Osteoblast (primary cell): ENCODE measurements around the gene GCGR. TPM values are rescaled to one million over a fixed set of nuclear protein-coding genes. Genes with fewer than 3 reads are reported as not detected.

Experiments used
- DNase-seq: peaks from one replicate; pipeline ENCODE4 v3.0.0; 2011; ENCODE audit warnings: low spot score, mixed read lengths; ENCODE audit not compliant: insufficient read length; ENCODE audit errors: missing footprints
- H2AFZ ChIP-seq: 2 replicates; pipeline ENCODE4 v1.6.0; 2011; ENCODE audit warnings: mild to moderate bottlenecking, low read length
- H3K27ac ChIP-seq: 2 replicates; pipeline ENCODE4 v1.5.1; 2011; ENCODE audit warnings: mild to moderate bottlenecking, low read depth, low read length, moderate library complexity
- H3K27me3 ChIP-seq: 2 replicates; pipeline ENCODE4 v1.6.0; 2012; ENCODE audit warnings: mild to moderate bottlenecking, control low read depth, inconsistent platforms, low read length, moderate library complexity; ENCODE audit not compliant: insufficient read depth
- H3K36me3 ChIP-seq: 2 replicates; pipeline ENCODE4 v1.5.1; 2011; ENCODE audit warnings: mild to moderate bottlenecking, low read length, control low read depth, moderate library complexity; ENCODE audit not compliant: insufficient read depth
- H3K4me1 ChIP-seq: 2 replicates; pipeline ENCODE4 v1.5.1; 2011; ENCODE audit warnings: mild to moderate bottlenecking, low read length, control low read depth, moderate library complexity; ENCODE audit not compliant: insufficient read depth
- H3K4me2 ChIP-seq: 2 replicates; pipeline ENCODE4 v1.6.0; 2011; ENCODE audit warnings: mild to moderate bottlenecking, low read length; ENCODE audit not compliant: insufficient read depth
- H3K4me3 ChIP-seq: fragments of 200-600 bp; sonication (generic); 3 replicates; pipeline ENCODE4 v1.5.1; 2012; ENCODE audit warnings: mild to moderate bottlenecking, low read length, inconsistent platforms; ENCODE audit not compliant: insufficient read depth
- H3K79me2 ChIP-seq: 2 replicates; pipeline ENCODE4 v1.6.0; 2012; ENCODE audit warnings: mild to moderate bottlenecking, low read length, control low read depth, inconsistent platforms; ENCODE audit not compliant: insufficient read depth
- H3K9me3 ChIP-seq: 2 replicates; pipeline ENCODE4 v1.5.1; 2011; ENCODE audit warnings: low read depth, low read length, control low read depth
- H4K20me1 ChIP-seq: 2 replicates; pipeline ENCODE4 v1.6.0; 2012; ENCODE audit warnings: mild to moderate bottlenecking, low read length, control low read depth; ENCODE audit not compliant: insufficient read depth
- total RNA-seq: library from RNA; depleted of rRNA; stranded (reverse); fragments of >200 nt; gene quantifications from 2 replicates; pipeline ENCODE4 v1.2.3, GENCODE V29; 2012
- TF ChIP-seq, protein P1 (sequence below): IDR thresholded peaks from 2 replicates; pipeline ENCODE4 v1.5.1; 2011; ENCODE audit warnings: mild to moderate bottlenecking, low read depth, low read length, moderate library complexity; ENCODE audit errors: extremely low read depth

Gene GCGR
- total RNA-seq, 1 donor: under 0.01 TPM

DNA sequence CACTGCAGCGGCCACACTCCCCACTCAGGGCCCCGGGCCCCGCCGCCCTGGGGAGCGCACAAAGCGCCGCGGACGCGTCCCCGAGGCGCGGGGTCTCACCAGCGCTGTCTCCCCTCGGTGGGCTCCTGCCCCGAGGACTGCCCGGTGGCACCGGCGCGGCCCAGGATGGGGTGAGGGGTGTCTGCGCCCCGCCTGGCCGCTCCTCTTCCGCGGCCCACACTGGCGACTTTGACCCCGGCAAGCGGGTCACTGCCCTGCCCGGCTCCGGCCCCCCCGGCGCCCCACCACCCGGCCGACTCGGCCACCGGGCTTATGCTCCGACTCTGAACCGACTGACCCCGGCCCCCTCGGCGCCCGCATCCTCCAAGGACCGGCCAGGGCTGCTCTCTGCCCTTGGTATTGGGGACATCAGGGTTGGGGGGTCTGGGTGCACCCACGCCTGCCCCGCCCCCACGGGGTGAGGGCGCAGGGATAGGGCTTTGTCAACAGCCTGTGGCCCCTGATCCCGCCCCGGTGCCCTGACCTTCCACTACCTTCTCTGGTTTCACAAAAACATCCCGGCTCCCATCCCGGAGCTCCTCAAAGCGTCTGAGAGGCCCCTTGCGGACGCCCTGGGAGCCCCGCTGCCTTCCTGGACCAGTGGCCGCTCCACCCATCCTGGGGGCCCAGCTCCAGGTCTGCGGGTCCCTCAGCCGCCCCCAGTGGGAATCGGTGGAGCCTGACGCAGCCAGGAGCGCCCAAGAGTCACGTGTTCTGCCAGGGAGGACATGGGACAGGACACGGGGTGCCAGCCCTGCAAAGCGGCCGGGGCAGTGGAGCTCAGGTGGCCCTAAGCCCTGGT, 829 bp downstream of the GCGR start:
- H3K4me1 ChIP-seq: no peaks in the 10 kb centered on the region
- no peaks in the 10 kb centered on the region for H3K36me3 ChIP-seq
- H4K20me1 ChIP-seq: no peaks in the 10 kb centered on the region
- H3K4me3 ChIP-seq: no peak overlapping the region
- TF ChIP-seq, protein P1, sequence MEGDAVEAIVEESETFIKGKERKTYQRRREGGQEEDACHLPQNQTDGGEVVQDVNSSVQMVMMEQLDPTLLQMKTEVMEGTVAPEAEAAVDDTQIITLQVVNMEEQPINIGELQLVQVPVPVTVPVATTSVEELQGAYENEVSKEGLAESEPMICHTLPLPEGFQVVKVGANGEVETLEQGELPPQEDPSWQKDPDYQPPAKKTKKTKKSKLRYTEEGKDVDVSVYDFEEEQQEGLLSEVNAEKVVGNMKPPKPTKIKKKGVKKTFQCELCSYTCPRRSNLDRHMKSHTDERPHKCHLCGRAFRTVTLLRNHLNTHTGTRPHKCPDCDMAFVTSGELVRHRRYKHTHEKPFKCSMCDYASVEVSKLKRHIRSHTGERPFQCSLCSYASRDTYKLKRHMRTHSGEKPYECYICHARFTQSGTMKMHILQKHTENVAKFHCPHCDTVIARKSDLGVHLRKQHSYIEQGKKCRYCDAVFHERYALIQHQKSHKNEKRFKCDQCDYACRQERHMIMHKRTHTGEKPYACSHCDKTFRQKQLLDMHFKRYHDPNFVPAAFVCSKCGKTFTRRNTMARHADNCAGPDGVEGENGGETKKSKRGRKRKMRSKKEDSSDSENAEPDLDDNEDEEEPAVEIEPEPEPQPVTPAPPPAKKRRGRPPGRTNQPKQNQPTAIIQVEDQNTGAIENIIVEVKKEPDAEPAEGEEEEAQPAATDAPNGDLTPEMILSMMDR: no peak
- DNase-seq: peak; percentile 93
- peaks cover 69% of the 10 kb centered on the region for H3K27me3 ChIP-seq
- H3K27ac ChIP-seq: no peak overlapping the region
- H3K4me2 ChIP-seq: no peak overlapping the region
- H3K9me3 ChIP-seq: no peaks in the 10 kb centered on the region
- no peak overlapping the region for H2AFZ ChIP-seq
- no peaks in the 10 kb centered on the region for H3K79me2 ChIP-seq

DNA sequence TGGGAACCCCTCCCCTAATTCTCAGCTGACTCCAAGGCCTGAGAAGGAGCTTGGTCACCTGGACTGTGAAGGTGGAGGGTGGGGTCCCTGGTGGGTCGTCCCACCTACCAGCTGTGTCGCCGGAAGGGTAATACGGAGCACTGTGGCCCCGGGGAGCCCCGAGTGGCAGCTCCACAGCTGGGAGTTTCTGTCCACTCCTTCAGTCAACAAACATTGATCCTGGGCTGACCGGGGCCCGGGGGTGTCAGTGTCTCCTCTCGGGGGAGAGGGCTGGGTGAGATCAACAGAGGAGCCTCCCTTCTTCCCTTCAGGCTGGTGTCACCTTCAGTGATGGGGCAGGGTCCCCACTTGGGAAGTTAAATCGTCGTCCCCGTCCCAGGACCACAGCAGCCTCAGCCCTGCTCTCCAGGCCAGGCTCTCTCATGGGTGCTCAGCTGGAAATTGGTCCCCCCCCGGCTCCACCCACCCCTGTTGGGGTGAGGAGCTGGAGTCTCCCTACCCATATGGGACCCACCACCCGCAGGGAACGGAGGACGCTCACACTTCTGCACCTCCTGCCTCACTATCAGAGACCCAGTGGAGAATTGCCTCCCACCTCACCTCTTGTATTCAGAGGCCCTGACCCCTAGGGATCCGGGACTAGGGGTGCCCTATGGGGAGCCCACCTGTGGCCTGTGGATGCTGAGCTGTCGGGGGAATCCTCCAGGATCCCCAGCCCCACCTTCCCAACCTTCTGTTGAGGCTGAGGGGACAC, 1.9 kb downstream of the GCGR start:
- Histone ChIP-seq H3K4me1 (no peaks in the 10 kb centered on the region), H3K27ac (no peak overlapping the region), H3K4me3 (no peak overlapping the region), H2AFZ (no peak overlapping the region), H3K9me3 (no peaks in the 10 kb centered on the region), H4K20me1 (no peaks in the 10 kb centered on the region), H3K79me2 (no peaks in the 10 kb centered on the region), H3K36me3 (no peaks in the 10 kb centered on the region), H3K27me3 (peaks cover 66% of the 10 kb centered on the region), H3K4me2 (no peak overlapping the region)
- TF ChIP-seq, protein P1: no peak
- DNase-seq: peak; percentile 89

DNA sequence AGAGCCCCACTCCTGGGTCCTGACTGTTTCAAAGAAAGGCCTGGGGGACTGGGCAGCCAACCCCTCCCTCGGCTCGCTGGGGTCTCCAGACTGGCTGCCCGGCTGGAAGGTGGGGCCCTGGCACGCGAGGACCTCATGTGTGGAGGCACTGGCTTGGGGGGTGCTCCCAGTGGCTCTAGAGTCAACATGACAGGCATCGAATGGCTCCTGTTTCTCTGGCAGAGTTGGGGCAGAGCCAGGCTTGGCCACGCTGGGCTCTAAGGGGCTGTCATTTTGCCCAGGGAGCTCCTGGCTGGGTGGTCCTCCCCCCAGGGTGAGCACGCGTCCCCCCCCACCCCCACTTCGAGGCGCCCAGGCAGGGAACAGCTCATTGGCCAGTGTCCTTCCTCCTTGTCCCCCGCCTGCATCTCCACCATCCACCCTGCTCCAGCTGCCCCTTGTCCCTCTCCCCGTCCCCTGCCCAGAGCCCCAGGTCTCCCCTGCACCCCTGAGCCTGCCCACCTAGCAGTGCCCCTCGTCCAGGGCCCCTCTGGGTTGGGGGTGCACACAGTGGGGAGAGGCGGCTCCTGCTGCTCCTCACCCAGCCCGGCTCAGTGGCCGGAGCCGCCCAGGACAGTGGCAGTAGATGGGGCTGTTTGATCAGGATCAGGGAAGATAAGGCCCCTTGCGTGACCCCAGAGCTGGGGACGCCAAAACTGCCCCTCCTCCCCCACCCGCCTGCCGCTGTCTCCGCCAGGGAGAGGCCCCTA, 2.7 kb downstream of the GCGR start:
- DNase-seq: no peak
- H2AFZ ChIP-seq: no peak overlapping the region
- no peak overlapping the region for H3K4me3 ChIP-seq
- no peaks in the 10 kb centered on the region for H3K4me1 ChIP-seq
- no peak overlapping the region for H3K27ac ChIP-seq
- TF ChIP-seq, protein P1: no peak
- no peaks in the 10 kb centered on the region for H3K36me3 ChIP-seq
- H3K4me2 ChIP-seq: no peak overlapping the region
- H3K27me3 ChIP-seq: peaks cover 62% of the 10 kb centered on the region
- H4K20me1 ChIP-seq: no peaks in the 10 kb centered on the region
- no peaks in the 10 kb centered on the region for H3K9me3 ChIP-seq
- no peaks in the 10 kb centered on the region for H3K79me2 ChIP-seq
